CD4-positive, alpha-beta T cell treated with Interleukin-15 for 1 hour (primary cell): ENCODE measurements around the gene TSR1.
A peak's percentile ranks its signal among the peaks of the same experiment; 100 is the strongest.

ENCODE experiments used
- DNase-seq: peaks from one replicate; pipeline ENCODE4 v3.0.0-alpha.2; 2020

The TSR1 gene

GRCh38 chr17:2336215-2336851 is at the start of gene TSR1:
Gene TSR1 (minus strand): TSS chr17:2336457. CDS start chr17:2336427, 30 bp downstream.
- peak; percentile 84 for DNase-seq

DNA sequence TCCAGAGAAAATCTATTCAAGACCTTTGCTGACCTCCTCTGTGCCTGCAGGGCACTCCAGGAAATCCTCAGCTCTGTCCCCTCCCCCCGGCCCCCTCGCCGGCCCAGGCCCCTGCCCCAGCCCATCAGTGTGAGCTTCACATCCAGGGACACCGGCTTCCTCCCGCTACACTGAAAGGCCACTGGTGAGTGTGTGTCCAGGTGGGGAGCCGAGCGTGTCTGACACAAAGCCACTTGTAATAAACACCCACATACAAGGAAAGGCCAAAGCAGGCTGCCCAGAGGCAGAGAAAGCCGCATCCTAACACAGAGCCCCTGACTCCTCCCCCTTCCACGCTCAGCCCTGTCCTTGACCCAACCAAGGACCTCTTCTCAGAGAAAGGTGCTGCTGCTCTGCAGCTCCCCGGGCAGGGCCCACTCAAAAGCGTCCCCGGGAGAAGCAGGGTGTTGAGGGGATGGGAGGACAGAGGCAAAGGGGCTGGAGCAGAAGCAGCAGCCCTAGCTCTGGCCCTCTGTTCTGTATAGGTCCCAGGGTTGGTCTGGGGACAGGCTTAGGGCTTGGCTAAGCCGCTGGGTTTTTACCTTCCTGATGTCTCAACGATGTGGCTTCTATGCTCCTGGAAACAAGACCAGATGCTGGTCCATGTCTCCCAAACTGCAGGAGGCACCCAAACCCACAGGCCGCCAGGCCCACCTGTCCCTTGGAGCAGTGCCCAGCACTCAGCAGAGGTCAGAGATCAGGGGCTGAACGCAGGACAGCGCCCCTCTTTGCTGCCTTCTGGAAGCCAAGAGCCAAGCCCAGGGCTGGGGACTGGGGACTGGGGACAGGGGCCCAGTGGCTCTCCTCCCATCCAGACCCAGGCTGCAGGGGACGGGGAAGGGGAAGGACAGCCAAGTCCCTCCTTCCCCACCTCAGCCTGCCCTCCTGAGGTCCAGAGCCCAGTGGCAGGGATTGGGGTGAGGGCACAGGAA is 49.3 kb upstream of the TSR1 start:
- no peak for DNase-seq

DNA sequence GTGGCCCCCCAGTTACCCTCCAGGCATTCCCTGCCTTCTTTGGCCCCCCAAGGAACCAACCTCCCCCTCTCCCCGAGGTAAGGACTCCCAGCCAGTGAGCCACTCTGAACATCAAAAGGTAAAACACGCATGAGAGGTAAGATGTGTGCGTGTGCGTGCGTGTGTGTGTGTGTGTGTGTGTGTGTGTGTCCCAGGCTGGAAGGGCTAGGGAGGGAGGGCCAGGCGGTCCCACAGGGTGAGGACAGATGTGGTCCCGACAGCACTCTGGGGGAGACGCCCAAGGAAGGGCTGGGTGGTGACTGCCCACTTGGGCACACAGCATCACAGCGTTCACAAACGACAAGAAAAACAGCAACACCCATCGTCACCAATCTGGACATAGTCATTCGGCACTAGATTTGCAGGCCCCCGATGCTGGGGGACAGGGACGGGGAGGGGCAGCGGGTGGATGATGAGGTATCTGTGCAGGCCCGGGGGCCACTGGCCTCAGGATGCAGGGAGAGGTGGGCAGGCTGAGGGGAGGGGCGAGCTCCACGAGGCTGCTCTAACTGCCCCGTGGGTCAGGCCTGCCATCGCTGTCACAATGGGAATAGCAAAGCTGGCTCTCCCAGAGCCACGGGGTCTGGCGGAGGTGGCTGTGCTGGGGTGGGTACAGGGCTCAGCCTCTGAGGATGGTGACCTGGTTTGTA is 48.3 kb upstream of the TSR1 start:
- no peak for DNase-seq

DNA sequence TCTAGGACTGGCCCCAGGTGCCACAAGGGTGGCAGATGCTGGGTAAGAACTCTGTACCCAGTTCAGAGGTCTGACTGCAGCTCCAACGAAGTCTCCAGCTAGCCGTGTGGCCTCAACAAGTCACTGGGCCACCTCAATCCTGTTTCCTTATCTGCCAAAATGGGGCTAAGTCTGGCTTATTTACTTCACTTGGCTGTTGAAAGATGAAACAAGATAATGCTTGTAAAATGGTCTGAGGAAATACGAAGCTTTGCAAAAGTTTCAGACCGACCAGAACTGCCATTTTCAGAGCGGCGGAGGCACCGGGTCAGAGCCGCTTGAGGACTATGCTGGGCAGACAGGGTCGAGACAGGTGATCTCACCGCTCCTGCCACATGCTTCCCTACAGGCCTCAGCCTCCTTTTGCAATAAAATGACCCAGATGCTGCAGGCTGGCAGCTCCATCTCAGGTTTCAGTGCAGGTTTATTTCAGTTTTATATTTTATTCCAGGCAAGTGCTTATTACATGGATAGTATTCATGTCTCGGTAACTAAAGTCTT is 47.4 kb upstream of the TSR1 start:
- DNase-seq, result no peak

GRCh38 chr17:2380950-2381649 is 44.8 kb upstream of the TSR1 start:
- no peak for DNase-seq

- no peak for DNase-seq
These were observed 44.1 kb upstream of the TSR1 start for GRCh38 chr17:2380226-2380922.

DNA sequence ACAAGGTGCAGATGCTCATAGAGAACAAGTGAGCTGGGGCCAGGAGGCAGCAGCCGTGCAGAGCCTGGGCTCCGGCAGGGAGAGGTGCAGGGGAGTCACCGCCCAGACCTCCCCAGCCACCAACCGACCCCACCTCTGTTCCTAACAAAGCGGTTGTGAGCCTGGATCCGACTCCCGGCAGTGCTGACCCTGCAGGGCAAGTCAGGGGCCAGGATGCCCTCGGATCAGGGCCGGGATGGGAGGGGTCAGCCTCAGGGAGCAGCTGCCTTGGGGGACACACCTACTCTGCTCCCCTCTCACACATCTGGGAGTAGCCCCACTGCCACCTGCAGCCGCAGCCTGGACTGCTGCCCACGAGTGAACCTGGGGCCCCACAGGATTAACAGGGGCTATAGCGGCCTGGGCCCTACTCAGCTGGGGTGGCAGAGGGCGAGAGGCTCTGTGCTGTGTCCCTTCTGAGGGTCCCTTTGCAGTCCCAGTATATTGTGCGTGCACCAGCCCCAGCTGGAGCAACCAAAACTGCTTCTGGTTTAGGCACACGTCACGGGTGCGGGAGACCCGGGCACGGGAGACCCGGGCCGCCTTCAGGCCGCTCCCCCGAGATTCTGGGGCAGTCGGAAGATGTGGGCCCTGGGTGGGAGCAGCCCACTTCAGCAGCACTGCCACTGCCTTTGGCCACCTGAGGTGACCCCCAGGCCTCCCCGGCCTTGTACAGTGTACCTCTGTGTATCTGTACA is 43.4 kb upstream of the TSR1 start:
- DNase-seq, result no peak

- DNase-seq, result no peak
These were observed 42.6 kb upstream of the TSR1 start for GRCh38 chr17:2378905-2379304.

DNA sequence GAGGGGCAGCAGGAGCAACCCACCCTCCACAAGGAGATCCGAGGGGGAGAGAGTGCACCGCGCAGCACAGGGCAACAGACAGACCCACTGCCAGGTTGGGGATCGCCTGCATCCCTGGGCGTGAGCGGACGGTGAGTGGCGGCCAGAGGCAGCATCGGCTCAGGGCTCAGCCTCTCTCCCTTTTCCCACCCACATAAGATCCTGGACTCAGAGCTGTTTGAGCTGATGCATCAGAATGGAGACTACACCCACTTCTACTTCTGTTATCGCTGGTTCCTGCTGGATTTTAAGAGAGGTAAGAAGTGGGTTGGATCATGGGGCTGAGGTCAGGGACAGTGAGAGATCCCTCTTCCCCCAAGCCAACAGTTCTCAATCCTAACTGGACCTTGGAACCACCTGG is 41.4 kb upstream of the TSR1 start:
- no peak for DNase-seq

GRCh38 chr17:2376107-2376506 is 39.9 kb upstream of the TSR1 start:
- DNase-seq, result no peak

GRCh38 chr17:2375406-2375805 is 39.1 kb upstream of the TSR1 start:
- no peak for DNase-seq

DNA sequence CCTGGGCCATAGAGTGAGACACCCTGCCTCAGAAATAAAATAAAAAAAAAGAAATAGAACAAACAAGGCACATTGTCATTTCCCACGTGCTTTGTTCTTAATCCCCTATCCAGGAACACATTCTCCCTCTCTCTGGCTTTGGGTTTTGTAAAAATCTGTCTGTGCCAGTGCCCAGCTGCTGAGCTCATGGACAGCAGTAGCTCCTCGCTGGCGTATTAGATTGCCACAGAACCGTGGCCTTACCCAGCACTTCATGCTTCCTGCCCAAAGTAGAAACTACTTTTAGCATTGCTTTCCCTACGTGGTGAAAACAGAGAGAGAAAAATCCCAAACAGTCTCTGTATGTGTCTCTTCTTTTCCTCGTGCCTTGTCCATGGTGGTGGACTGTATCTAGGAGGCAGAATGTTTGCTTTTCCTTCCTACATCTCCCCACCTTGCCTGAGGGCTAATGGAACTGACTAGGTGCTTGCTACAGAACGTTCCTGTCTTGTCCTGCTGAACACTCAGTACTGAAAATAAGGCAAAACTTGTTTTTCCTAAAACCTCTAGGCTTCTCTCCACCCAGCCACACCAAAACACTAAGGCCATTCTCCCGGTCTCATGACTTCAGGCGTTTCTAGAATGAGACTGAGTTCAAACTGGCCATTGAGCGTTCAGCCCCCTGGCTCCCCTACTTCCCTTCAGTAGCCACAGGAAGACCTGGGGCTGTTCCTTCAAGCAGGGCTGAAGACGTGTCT is 38.5 kb upstream of the TSR1 start:
- DNase-seq, result no peak

- DNase-seq, result no peak
These were observed 36.9 kb upstream of the TSR1 start for GRCh38 chr17:2373179-2373578.

DNA sequence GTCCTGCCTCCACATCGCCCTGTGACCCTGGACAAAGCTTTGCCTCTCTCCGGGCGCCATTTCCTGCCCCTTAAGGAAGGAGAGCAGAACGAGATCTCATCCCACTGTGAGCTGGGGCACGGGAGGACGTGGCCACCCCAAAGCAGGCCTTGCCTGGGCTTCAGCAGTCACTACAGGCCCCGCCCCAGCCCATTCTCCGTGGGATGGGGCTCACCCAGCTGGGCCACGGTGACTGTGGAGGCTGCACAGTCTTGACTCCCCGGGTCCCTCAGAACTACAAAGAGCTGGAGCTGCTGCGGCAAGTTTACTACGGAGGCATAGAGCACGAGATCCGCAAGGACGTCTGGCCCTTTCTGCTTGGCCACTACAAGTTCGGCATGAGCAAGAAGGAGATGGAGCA is 36.4 kb upstream of the TSR1 start:
- DNase-seq, result no peak

GRCh38 chr17:2372180-2372579 is 35.9 kb upstream of the TSR1 start:
- DNase-seq, result no peak

GRCh38 chr17:2371183-2372130 is 35.2 kb upstream of the TSR1 start:
- no peak for DNase-seq

- DNase-seq, result no peak
These were observed 33.9 kb upstream of the TSR1 start for GRCh38 chr17:2370211-2370589.

DNA sequence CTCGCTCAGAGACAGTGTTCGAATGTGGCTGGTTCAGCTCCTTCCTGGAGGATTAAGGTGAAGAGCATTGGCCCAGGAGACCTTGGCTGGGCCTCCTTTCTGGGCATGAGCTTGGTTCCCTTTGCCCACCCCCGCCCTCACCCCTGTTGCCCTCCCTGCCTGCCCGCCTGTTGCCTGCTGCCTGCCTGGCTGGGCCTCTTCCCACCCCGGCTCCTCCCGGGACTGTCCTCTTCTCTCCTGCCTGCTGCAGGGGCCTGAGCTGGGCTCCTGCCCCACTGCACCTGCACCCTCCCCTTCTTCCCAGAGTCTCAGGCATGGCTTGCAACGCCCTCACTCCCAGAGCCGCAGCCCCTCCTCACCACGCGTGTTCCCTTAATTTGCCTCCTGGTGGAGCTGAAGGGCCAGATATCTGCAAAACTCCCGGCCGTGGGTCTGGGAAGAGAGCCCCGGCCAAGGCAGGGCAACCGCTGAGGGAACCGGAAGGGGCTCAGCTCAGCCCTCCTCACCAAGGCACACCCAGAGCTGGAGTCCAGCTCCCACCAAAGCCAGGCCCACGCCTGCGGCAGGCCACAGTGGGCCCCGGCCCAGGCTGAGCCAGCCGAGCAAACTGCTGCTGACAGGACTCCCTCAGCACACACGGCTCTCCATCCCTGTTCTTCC is 33.4 kb upstream of the TSR1 start:
- DNase-seq, result no peak

- no peak for DNase-seq
These were observed 32.8 kb upstream of the TSR1 start for GRCh38 chr17:2369039-2369438.
